ENCODE measurements around the gene LMO2. TPM values are rescaled to one million over a fixed set of nuclear protein-coding genes. Genes with fewer than 3 reads are reported as not detected.

LMO2 gene
- total RNA-seq, 1 experiment from 2014 or later: 0.33 TPM

DNA sequence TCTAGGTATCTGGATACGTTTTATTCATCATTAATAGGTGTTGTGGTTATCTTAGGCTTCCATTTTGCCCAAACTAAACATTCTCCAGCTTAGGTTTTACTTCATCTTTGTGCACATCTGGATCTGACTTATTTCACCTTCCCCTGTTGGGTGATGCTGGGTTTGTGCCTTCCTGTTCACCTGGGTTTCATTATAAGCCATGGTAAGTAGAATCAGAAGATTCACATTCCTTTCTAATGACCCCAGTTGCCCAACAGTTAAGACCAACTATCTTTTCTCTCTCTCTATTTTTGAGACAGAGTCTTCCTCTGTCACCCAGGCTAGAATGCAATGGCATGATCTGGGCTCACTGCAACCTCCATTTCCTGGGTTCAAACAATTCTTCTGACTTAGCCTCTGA lies 44.6 kb downstream of the LMO2 start:
- Histone ChIP-seq H4K8ac (replicated peaks; ENCODE audit: insufficient read length, low read depth, low read length) (no peak overlapping the region), H3K56ac (ENCODE audit: insufficient read length, low read depth, low read length) (no peak overlapping the region), H2AK5ac (ENCODE audit: insufficient read length, low read length) (no peak overlapping the region), H3K79me2 (ENCODE audit: insufficient read depth, low read length) (no peaks in the 10 kb centered on the region), H2BK15ac (ENCODE audit: low read depth, low read length) (no peak overlapping the region), H2BK12ac (ENCODE audit: insufficient read length, low read depth, low read length) (no peak overlapping the region), H3K23ac (ENCODE audit: insufficient read length, low read depth, low read length) (no peak overlapping the region), H3K9ac (ENCODE audit: extremely low read depth, insufficient read length, low read length) (no peak overlapping the region), H2BK20ac (ENCODE audit: low read depth, low read length, poor library complexity, severe bottlenecking) (no peak overlapping the region), H3K27ac (ENCODE audit: insufficient read length, low read depth, low read length) (no peak overlapping the region), H3K9me3 (ENCODE audit: control insufficient read depth, low read depth, low read length) (no peaks in the 10 kb centered on the region), H2BK120ac (ENCODE audit: low read depth, low read length, poor library complexity, severe bottlenecking) (no peak overlapping the region), H3K79me1 (ENCODE audit: insufficient read depth, low read depth, low read length, poor library complexity, severe bottlenecking) (no peaks in the 10 kb centered on the region), H3K14ac (ENCODE audit: insufficient read depth, low read length) (no peak overlapping the region), H2BK5ac (ENCODE audit: insufficient read length, low read length) (no peak overlapping the region), H3K4ac (ENCODE audit: low read depth, low read length) (no peak overlapping the region), H3K23me2 (ENCODE audit: insufficient read length, low read depth, low read length, poor library complexity, severe bottlenecking) (no peaks in the 10 kb centered on the region), H3K27me3 (ENCODE audit: insufficient read depth, low read length) (no peaks in the 10 kb centered on the region), H3K4me1 (ENCODE audit: insufficient read depth, low read length) (no peaks in the 10 kb centered on the region), H4K91ac (ENCODE audit: insufficient read length, low read depth, low read length) (no peak overlapping the region), H2AFZ (ENCODE audit: low read length) (no peak overlapping the region), H3K4me2 (ENCODE audit: insufficient read depth, insufficient read length, low read length) (no peak overlapping the region), H3K18ac (ENCODE audit: insufficient read length, low read depth, low read length) (no peak overlapping the region), H4K5ac (ENCODE audit: insufficient read length, low read depth, low read length) (no peak overlapping the region), H4K20me1 (ENCODE audit: control insufficient read depth, insufficient read depth, insufficient read length) (no peaks in the 10 kb centered on the region), H3T11ph (ENCODE audit: low read length) (no peak overlapping the region)
- peaks cover 8 to 15% of the 10 kb centered on the region in 2 experiments for H3K4me1 Mint-ChIP-seq
- no CpG with 5 or more reads among the region's 1 CpG for WGBS (ENCODE audit: extremely low coverage, insufficient read length, low lambda C conversion rate)
- H3K9me3 Mint-ChIP-seq: no peaks in the 10 kb centered on the region
- H3K36me3 Mint-ChIP-seq (ENCODE audit: insufficient read depth in 1 of 3, low read depth in 3 of 3): no peaks in the 10 kb centered on the region
- H3K27ac Mint-ChIP-seq: no peak overlapping the region
- TF ChIP-seq, protein P1, sequence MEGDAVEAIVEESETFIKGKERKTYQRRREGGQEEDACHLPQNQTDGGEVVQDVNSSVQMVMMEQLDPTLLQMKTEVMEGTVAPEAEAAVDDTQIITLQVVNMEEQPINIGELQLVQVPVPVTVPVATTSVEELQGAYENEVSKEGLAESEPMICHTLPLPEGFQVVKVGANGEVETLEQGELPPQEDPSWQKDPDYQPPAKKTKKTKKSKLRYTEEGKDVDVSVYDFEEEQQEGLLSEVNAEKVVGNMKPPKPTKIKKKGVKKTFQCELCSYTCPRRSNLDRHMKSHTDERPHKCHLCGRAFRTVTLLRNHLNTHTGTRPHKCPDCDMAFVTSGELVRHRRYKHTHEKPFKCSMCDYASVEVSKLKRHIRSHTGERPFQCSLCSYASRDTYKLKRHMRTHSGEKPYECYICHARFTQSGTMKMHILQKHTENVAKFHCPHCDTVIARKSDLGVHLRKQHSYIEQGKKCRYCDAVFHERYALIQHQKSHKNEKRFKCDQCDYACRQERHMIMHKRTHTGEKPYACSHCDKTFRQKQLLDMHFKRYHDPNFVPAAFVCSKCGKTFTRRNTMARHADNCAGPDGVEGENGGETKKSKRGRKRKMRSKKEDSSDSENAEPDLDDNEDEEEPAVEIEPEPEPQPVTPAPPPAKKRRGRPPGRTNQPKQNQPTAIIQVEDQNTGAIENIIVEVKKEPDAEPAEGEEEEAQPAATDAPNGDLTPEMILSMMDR (conservative IDR thresholded peaks at IDR 0.05): no peak
- DNase-seq: no peak
- H3K27me3 Mint-ChIP-seq (ENCODE audit: low read depth): no peaks in the 10 kb centered on the region; the same call in 1 of the 2 replicates
- no peak overlapping the region for H3K4me3 Mint-ChIP-seq

All from H9 (cell line).